B cell (primary cell): Measurements from ENCODE around the gene JAML. TPM values are rescaled to one million over a fixed set of nuclear protein-coding genes. Genes with fewer than 3 reads are reported as not detected.

Source experiments
- ATAC-seq: fragments of 200-7000 bp; cut with Tn5 transposase; one replicate; pipeline ENCODE4 v1.10.0; 2021; ENCODE audit warnings: low read depth, mild to moderate bottlenecking, moderate number of reproducible peaks, moderate library complexity
- CTCF ChIA-PET: fragments of 350-600 bp; sonication (Branson Sonifier 250); formaldehyde crosslinking; loops from one replicate; lab custom pipeline; 2021; ENCODE audit warnings: antibody characterized with exemption, inconsistent platforms; lab: Charles Lee
- POLR2A ChIA-PET: fragments of 350-600 bp; sonication (Branson Sonifier 250); formaldehyde crosslinking; loops from one replicate; lab custom pipeline; 2021; ENCODE audit warnings: antibody characterized with exemption; lab: Charles Lee
- DNase-seq: peaks from one replicate; pipeline ENCODE4 v3.0.0; 2013
- H2AFZ ChIP-seq: 2 replicates; pipeline ENCODE4 v1.6.1; 2012; ENCODE audit warnings: mild to moderate bottlenecking, low read depth, low read length; ENCODE audit not compliant: insufficient read depth, poor library complexity, severe bottlenecking
- H3K27ac ChIP-seq, 2 donors: 1 replicate in 1 of 2; 2 replicates in 1 of 2; pipeline ENCODE4 v1.5.1; 2012 to 2013; ENCODE audit warnings: low read length in 2 of 2, mild to moderate bottlenecking in 2 of 2, moderate library complexity in 1 of 2
- H3K27me3 ChIP-seq, 4 experiments: fragments of 200-600 bp in 1 of 4; sonication (generic) in 1 of 4; replicated peaks in 1 of 4; 1 replicate in 2 of 4; 2 replicates in 2 of 4; pipeline versions ENCODE4 v1.6.1 to v1.7.0; 2013 to 2016; ENCODE audit warnings: low read length in 3 of 4, mild to moderate bottlenecking in 2 of 4, mixed read lengths in 1 of 4, moderate library complexity in 1 of 4; ENCODE audit not compliant: insufficient read depth in 4 of 4, control insufficient read depth in 3 of 4; ENCODE audit errors: control extremely low read depth in 1 of 4
- H3K36me3 ChIP-seq, 2 experiments: replicated peaks in 1 of 2; 1 replicate in 1 of 2; 2 replicates in 1 of 2; pipeline versions ENCODE4 v1.6.1 to v1.7.1; 2013; ENCODE audit warnings: low read length in 1 of 2; ENCODE audit not compliant: insufficient read depth in 2 of 2, control insufficient read depth in 1 of 2; ENCODE audit errors: control extremely low read depth in 1 of 2, extremely low read depth in 1 of 2
- H3K4me1 ChIP-seq, 2 donors: fragments of 200-600 bp in 1 of 2; sonication (generic) in 1 of 2; 1 replicate in 1 of 2; 2 replicates in 1 of 2; pipeline versions ENCODE4 v1.5.1 to v1.6.1; 2013 to 2017; ENCODE audit warnings: low read length in 2 of 2; ENCODE audit not compliant: control insufficient read depth in 2 of 2, insufficient read depth in 2 of 2
- H3K4me2 ChIP-seq: replicated peaks from 2 replicates; pipeline ENCODE3; 2012; ENCODE audit warnings: mild to moderate bottlenecking, low read depth, low read length; ENCODE audit not compliant: poor library complexity, severe bottlenecking
- H3K4me3 ChIP-seq, 5 experiments: fragments of 200-600 bp in 1 of 5; sonication (generic) in 1 of 5; 1 replicate in 3 of 5; 2 replicates in 2 of 5; pipeline versions ENCODE4 v1.5.1 to v1.7.0; 2011 to 2016; ENCODE audit warnings: low read length in 4 of 5, mild to moderate bottlenecking in 4 of 5, low read depth in 2 of 5, control low read depth in 1 of 5, moderate library complexity in 1 of 5; ENCODE audit not compliant: insufficient read depth in 1 of 5; ENCODE audit errors: control extremely low read depth in 1 of 5, extremely low read depth in 1 of 5
- H3K79me2 ChIP-seq: fragments of 200-600 bp; sonication (generic); one replicate; pipeline ENCODE4 v1.6.0; 2016; ENCODE audit warnings: low read length; ENCODE audit not compliant: control insufficient read depth, insufficient read depth
- H3K9ac ChIP-seq: fragments of 200-600 bp; sonication (generic); 2 replicates; pipeline ENCODE4 v1.6.1; 2017; ENCODE audit warnings: mild to moderate bottlenecking, low read length, moderate library complexity
- H3K9me3 ChIP-seq, 3 donors: one replicate each; pipeline versions ENCODE4 v1.6.1 to v1.7.1; 2013; ENCODE audit warnings: low read length in 2 of 3; ENCODE audit not compliant: control insufficient read depth in 2 of 3, insufficient read depth in 1 of 3; ENCODE audit errors: control extremely low read depth in 1 of 3
- H4K20me1 ChIP-seq: 2 replicates; pipeline ENCODE4 v1.6.0; 2012; ENCODE audit warnings: mild to moderate bottlenecking, low read length; ENCODE audit not compliant: insufficient read depth, control insufficient read depth, poor library complexity, severe bottlenecking
- H3K27ac Mint-ChIP-seq: one replicate; pipeline ENCODE4 v1.8.0; 2021; ENCODE audit warnings: mixed read lengths
- H3K27me3 Mint-ChIP-seq: one replicate; pipeline ENCODE4 v1.8.0; 2021; ENCODE audit warnings: mixed read lengths
- H3K4me1 Mint-ChIP-seq: one replicate; pipeline ENCODE4 v1.8.0; 2021; ENCODE audit warnings: mixed read lengths
- H3K4me3 Mint-ChIP-seq: one replicate; pipeline ENCODE4 v1.8.0; 2021; ENCODE audit warnings: mixed read lengths
- H3K9me3 Mint-ChIP-seq: one replicate; pipeline ENCODE4 v1.8.0; 2022; ENCODE audit warnings: mixed read lengths; ENCODE audit not compliant: insufficient read depth
- EZH2 ChIP-seq: IDR thresholded peaks from 2 replicates; pipeline ENCODE4 v1.6.1; 2012; ENCODE audit warnings: borderline replicate concordance, low read depth, mild to moderate bottlenecking, moderate library complexity, low read length; ENCODE audit not compliant: insufficient read depth, poor library complexity, severe bottlenecking
- WGBS: methylation state at CpG from one replicate; pipeline ENCODE4 v1.1.5; 2013; ENCODE audit warnings: missing lambda C conversion rate; ENCODE audit not compliant: insufficient coverage; 5-methylcytosine and 5-hydroxymethylcytosine counted together
- intact Hi-C: fragments of 100-400 bp; cut with micrococcal nuclease; formaldehyde crosslinking; loops from one replicate; pipeline ENCODE4 v1.10.0; 2022
- polyA plus RNA-seq: library from polyadenylated mRNA; depleted of rRNA; stranded (reverse); fragments of >200 nt; gene quantifications from 2 replicates; pipeline ENCODE4 v1.2.3, GENCODE V29; 2012
- total RNA-seq, 2 donors: library from RNA; stranded (reverse); fragments of 120-200 nt in 1 of 2; gene quantifications; 1 replicate in 1 of 2; 2 replicates in 1 of 2; pipeline versions ENCODE4 v1.2.3 to v1.2.4, GENCODE V29; 2013 to 2022
- TF ChIP-seq, protein P1 (sequence below): fragments of 200-600 bp; IDR thresholded peaks from one replicate; pipeline ENCODE4 v1.8.0; 2022; ENCODE audit warnings: antibody characterized with exemption, mild to moderate bottlenecking

The JAML gene
- total and polyA plus RNA-seq, 2 donors (not counting 1 experiment from before 2014, with no cell fraction given): 1.0 to 9.6 TPM

DNA sequence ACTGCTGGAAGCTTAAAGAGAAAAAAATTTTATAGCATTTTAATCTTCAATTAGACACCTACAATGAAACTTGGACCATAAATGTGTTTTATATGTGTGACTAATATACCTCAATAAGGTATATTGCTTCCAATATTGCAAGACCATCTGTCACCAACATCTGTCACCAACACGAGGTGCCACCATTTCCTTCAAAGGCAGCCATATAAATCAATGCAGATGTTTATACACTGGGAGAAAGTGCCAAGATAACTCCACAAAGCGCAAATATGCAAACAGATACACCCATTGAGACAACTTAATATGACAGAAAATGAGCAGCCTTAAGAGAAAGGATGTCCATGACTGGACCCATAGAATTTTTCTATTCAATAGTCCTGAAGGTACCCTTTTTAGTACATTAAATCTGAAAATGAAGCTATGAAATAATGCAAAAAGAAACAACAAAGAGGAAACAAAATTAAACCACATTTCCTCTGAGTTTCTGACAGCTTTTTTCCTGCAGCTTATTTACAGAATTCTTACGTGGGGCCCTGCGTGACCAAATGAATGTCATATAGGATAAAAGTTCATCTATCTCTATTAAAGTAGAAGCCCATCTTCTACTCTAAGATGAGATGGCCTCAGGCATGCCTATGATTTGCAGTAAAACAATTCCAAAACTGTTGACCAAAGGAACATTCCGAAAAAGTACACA is 14.8 kb upstream of the JAML start:
- no peak overlapping the region for H3K27ac Mint-ChIP-seq

DNA sequence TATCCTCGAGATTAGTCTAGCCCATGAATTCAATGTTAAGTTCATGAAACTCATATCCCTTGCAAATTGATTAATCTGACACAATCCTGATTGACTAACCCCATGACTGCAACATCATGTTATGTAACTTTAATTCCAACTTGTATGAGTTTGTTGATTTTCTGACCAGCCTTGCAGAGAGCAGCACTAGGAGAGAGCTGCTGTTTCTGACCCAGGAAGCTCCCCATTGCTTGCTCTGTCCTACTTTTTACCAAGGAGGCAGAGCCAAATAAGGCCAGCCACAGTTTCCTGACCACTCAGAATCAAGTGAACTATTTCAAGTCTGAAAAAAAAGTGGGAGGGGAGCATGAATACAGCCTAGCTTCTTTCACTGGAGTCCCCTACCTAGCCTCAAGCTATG is 14.1 kb upstream of the JAML start:
- Histone ChIP-seq H3K79me2 (peaks cover 3% of the 10 kb centered on the region), H3K9ac (no peak overlapping the region), H3K9me3 (no peaks in the 10 kb centered on the region), H2AFZ (no peak overlapping the region), H3K4me1 (peaks cover 7 to 11% of the 10 kb centered on the region in 2 donors), H3K27ac (no peak overlapping the region), H3K27me3 (no peaks in the 10 kb centered on the region), H4K20me1 (no peaks in the 10 kb centered on the region), H3K4me2 (no peak overlapping the region), H3K4me3 (peak overlapping the region in 1 of 5 experiments; percentile 18), H3K36me3 (peaks cover 2 to 4% of the 10 kb centered on the region in 2 experiments)
- no peak for ATAC-seq
- intact Hi-C loops: no loop called here
- no peak overlapping the region for H3K4me3 Mint-ChIP-seq
- POLR2A ChIA-PET: no interaction called here
- DNase-seq: no peak
- 100% methylated on average over 1 of the region's 1 CpG for WGBS
- TF ChIP-seq, protein P1, sequence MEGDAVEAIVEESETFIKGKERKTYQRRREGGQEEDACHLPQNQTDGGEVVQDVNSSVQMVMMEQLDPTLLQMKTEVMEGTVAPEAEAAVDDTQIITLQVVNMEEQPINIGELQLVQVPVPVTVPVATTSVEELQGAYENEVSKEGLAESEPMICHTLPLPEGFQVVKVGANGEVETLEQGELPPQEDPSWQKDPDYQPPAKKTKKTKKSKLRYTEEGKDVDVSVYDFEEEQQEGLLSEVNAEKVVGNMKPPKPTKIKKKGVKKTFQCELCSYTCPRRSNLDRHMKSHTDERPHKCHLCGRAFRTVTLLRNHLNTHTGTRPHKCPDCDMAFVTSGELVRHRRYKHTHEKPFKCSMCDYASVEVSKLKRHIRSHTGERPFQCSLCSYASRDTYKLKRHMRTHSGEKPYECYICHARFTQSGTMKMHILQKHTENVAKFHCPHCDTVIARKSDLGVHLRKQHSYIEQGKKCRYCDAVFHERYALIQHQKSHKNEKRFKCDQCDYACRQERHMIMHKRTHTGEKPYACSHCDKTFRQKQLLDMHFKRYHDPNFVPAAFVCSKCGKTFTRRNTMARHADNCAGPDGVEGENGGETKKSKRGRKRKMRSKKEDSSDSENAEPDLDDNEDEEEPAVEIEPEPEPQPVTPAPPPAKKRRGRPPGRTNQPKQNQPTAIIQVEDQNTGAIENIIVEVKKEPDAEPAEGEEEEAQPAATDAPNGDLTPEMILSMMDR: no peak
- no peak for TF ChIP-seq EZH2
- peaks cover 25% of the 10 kb centered on the region for H3K4me1 Mint-ChIP-seq
- H3K27me3 Mint-ChIP-seq: peaks cover 4% of the 10 kb centered on the region
- no peak overlapping the region for H3K27ac Mint-ChIP-seq
- CTCF ChIA-PET: interaction anchor here (1.0 to 4.9 kb wide), 3 partner anchors 21 to 205 kb away, joined by 3 to 32 read pairs (median 7); no protein-coding TSS in a partner anchor
- no peaks in the 10 kb centered on the region for H3K9me3 Mint-ChIP-seq

More for the DNA sequence above, 14.8 kb upstream of the JAML start:
- H4K20me1 ChIP-seq: no peaks in the 10 kb centered on the region
- no peak overlapping the region for H3K4me2 ChIP-seq
- Mint-ChIP-seq H3K27me3 (peaks cover 4% of the 10 kb centered on the region), H3K4me1 (peaks cover 28% of the 10 kb centered on the region), H3K9me3 (no peaks in the 10 kb centered on the region), H3K4me3 (no peak overlapping the region)
- H3K9ac ChIP-seq: no peak overlapping the region
- DNase-seq (no peak), ATAC-seq (no peak)
- H3K4me3 ChIP-seq: peak overlapping the region in 1 of 5 experiments; percentile 36
- POLR2A ChIA-PET: no interaction called here
- intact Hi-C loops: loop anchor here (2.0 to 5.0 kb wide), 2 partner anchors 13 to 32 kb away; no protein-coding TSS in a partner anchor
- CTCF ChIA-PET: interaction anchor here (1.0 to 4.9 kb wide), 4 partner anchors 20 to 204 kb away, joined by 3 to 32 read pairs (median 6); no protein-coding TSS in a partner anchor
- no peak overlapping the region for H3K27ac ChIP-seq
- no peaks in the 10 kb centered on the region for H3K9me3 ChIP-seq
- H3K27me3 ChIP-seq: no peaks in the 10 kb centered on the region
- peaks cover 7 to 11% of the 10 kb centered on the region in 2 donors for H3K4me1 ChIP-seq
- peaks cover 0 to 4% of the 10 kb centered on the region in 2 experiments for H3K36me3 ChIP-seq
- peaks cover 3% of the 10 kb centered on the region for H3K79me2 ChIP-seq
- H2AFZ ChIP-seq: no peak overlapping the region
- no peak for TF ChIP-seq EZH2
- TF ChIP-seq, protein P1: no peak
- 25% methylated on average over 1 of the region's 5 CpGs for WGBS
